AG09309 (cell line): Measurements from ENCODE around the gene EIF6.

ENCODE experiments used
- DNase-seq: peaks from one replicate; pipeline ENCODE4 v3.0.0-alpha.2; 2010; ENCODE audit warnings: low read depth
- H3K4me3 ChIP-seq: 2 replicates; pipeline ENCODE4 v1.5.1; 2011; ENCODE audit warnings: mild to moderate bottlenecking, low read depth, low read length, moderate library complexity; ENCODE audit not compliant: control insufficient read depth
- TF ChIP-seq, protein P1 (sequence below): IDR thresholded peaks from 2 replicates; pipeline ENCODE4 v1.5.1; 2011; ENCODE audit warnings: mild to moderate bottlenecking, low read depth, low read length, inconsistent platforms; ENCODE audit not compliant: insufficient read depth, control insufficient read depth; ENCODE audit errors: missing control alignments

The EIF6 gene

GRCh38 chr20:35312318-35312717 is 27.7 kb upstream of the EIF6 start:
- DNase-seq = peak; percentile 61
- no peak overlapping the region for H3K4me3 ChIP-seq
- TF ChIP-seq, protein P1, sequence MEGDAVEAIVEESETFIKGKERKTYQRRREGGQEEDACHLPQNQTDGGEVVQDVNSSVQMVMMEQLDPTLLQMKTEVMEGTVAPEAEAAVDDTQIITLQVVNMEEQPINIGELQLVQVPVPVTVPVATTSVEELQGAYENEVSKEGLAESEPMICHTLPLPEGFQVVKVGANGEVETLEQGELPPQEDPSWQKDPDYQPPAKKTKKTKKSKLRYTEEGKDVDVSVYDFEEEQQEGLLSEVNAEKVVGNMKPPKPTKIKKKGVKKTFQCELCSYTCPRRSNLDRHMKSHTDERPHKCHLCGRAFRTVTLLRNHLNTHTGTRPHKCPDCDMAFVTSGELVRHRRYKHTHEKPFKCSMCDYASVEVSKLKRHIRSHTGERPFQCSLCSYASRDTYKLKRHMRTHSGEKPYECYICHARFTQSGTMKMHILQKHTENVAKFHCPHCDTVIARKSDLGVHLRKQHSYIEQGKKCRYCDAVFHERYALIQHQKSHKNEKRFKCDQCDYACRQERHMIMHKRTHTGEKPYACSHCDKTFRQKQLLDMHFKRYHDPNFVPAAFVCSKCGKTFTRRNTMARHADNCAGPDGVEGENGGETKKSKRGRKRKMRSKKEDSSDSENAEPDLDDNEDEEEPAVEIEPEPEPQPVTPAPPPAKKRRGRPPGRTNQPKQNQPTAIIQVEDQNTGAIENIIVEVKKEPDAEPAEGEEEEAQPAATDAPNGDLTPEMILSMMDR = no peak

- no peak overlapping the region for H3K4me3 ChIP-seq
- TF ChIP-seq, protein P1 = no peak
- DNase-seq = no peak
Measured at GRCh38 chr20:35311822-35312221, 27.2 kb upstream of the EIF6 start.

DNA sequence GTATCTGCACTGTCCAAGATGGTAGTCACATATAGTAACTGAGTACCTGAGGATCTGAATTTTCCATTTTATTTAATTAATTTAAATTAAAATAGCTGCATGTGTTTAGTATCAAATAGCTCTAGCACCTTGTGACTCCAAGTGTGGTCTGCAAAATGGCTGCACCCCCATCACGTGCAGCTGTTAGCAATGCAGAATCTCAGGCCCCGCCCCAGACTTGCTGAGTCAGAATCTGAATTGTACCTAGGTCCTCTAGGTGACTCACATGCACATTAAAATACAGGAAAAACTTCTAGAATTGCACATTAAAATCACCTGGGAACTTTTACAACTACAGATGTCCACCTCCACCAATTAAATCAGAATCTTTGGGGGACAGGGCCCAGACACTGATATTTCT is 26.8 kb upstream of the EIF6 start:
- DNase-seq = no peak
- H3K4me3 ChIP-seq = no peak overlapping the region
- TF ChIP-seq, protein P1 = no peak

DNA sequence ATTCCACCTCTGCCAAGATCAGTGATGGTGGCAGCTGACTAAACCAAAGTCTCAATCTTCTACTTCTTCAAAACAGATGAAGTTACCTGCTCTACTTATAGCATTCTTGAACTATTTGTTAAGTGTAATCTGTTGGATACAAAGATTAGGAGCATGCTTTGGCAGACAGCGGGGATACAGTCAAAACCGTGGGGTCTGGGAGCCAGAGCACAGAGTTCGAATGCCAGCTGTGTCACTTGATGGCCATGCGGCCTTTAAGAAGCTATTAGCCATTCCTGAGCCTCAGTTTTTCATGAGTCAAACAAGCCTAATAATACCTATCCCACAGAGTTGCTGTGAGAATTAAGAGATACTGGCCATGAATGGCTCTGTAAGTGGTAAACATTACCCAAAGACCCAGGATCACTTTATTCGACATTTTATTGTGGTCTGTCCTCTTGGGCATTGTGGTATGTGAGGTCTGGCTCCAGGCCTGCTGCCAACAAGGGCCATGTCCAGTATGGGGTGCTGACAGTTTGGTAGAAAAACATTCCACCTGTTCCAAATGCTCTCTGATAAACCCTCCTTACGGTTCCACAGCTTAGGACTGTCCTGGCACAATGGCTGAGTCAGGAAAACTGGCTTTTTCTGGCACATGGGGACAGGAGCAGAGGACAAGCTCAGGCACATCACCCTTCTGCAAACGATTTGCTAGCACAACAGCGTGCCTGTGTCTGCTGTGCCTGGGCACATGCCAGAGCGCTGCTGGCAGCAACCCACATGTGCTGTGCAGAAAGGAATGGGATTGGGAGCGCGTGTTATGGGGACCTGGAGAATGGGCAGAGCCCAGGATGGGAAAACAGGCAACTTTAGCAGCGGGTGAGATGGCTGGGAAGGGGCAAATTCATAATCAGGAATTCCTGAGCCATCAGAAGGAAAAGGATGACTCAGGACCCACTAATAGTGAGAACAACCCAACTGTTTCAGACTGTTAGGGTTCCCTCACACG is 23.4 kb upstream of the EIF6 start:
- no peak overlapping the region for H3K4me3 ChIP-seq
- TF ChIP-seq, protein P1 = no peak
- peak; percentile 64 for DNase-seq

DNA sequence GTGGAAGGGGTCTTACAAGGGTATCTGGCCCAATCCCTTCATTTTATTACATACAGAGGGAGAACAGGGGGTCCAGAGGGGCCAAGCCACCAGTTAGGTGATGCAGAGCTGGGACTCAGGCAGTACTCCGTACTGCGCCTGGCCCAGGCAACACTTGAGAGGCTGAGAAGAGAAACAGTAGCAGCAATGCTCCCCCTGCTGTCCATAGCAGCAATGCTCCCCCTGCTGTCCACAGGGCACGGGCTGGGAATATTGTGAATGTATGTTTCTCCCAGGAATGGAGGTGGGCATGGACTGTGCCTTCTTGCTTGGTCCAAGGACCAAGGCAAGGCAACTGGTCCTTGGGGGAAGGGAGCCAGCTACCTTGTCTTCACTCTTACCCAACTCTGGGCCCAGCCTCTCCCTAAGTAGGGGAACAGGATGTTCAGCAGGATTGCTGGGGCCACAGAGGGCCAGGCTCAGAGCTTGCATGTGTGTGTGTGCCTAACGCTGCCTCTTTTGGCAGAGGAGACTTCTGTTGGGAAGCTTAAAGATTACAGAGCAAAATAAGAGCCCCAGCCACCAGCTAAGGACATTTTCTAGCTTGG is 22.5 kb upstream of the EIF6 start:
- H3K4me3 ChIP-seq = no peak overlapping the region
- TF ChIP-seq, protein P1 = peak; percentile 75
- DNase-seq = no peak

GRCh38 chr20:35305682-35306556 is 21.3 kb upstream of the EIF6 start:
- TF ChIP-seq, protein P1 = no peak
- peak; percentile 97 for DNase-seq

More at GRCh38 chr20:35305682-35306556, 21.3 kb upstream of the EIF6 start:
- no peak overlapping the region for H3K4me3 ChIP-seq
